Panc1 (cell line): Measurements from ENCODE around the gene TADA3. TPM values are rescaled to one million over a fixed set of nuclear protein-coding genes. Genes with fewer than 3 reads are reported as not detected.

ENCODE experiments used
- ATAC-seq: fragments of 200-7000 bp; cut with Tn5 transposase; 2 replicates; pipeline ENCODE4 v1.9.1; 2020; ENCODE audit warnings: mild to moderate bottlenecking, moderate library complexity
- BruUV-seq: library from RNA; stranded (reverse); fragments of 400-500 nt; replicated peaks from 2 replicates; lab custom pipeline; 2021; lab: Mats Ljungman, UMichigan
- CTCF ChIA-PET: fragments of 300-600 bp; sonication (Branson Sonifier 250); formaldehyde crosslinking; loops from one replicate; lab custom pipeline; 2022; ENCODE audit warnings: antibody characterized with exemption; lab: Charles Lee
- POLR2A ChIA-PET: fragments of 300-600 bp; sonication (Branson Sonifier 250); formaldehyde crosslinking; loops from one replicate; lab custom pipeline; 2022; ENCODE audit warnings: antibody characterized with exemption; lab: Charles Lee
- DNase-seq: peaks from one replicate; pipeline ENCODE4 v3.0.0-alpha.2; 2010; ENCODE audit warnings: low read depth, low spot score
- H3K27ac ChIP-seq: 2 replicates; pipeline ENCODE4 v1.5.1; 2011; ENCODE audit warnings: mild to moderate bottlenecking, low read length, inconsistent platforms
- H3K27me3 ChIP-seq: fragments of 200-500 bp; sonication (Bioruptor generic); 2 replicates; pipeline ENCODE4 v1.6.0; 2014; ENCODE audit warnings: low read length, inconsistent platforms; ENCODE audit not compliant: control insufficient read depth, insufficient read depth
- H3K36me3 ChIP-seq: fragments of 200-500 bp; sonication (Bioruptor generic); 2 replicates; pipeline ENCODE4 v1.5.1; 2014; ENCODE audit warnings: inconsistent platforms, mild to moderate bottlenecking, low read length, moderate library complexity; ENCODE audit not compliant: control insufficient read depth, insufficient read depth
- H3K4me1 ChIP-seq: 2 replicates; pipeline ENCODE4 v1.5.1; 2011; ENCODE audit warnings: inconsistent platforms, mild to moderate bottlenecking, low read length, moderate library complexity; ENCODE audit not compliant: control insufficient read depth, insufficient read depth
- H3K4me3 ChIP-seq, 2 experiments: 2 replicates each; pipeline ENCODE4 v1.5.1; 2011 to 2012; ENCODE audit warnings: low read depth in 2 of 2, low read length in 2 of 2, mild to moderate bottlenecking in 2 of 2, inconsistent platforms in 1 of 2, moderate library complexity in 1 of 2
- H3K9me3 ChIP-seq: fragments of 200-500 bp; sonication (Bioruptor generic); 2 replicates; pipeline ENCODE4 v1.5.1; 2014; ENCODE audit warnings: low read depth, mild to moderate bottlenecking, inconsistent platforms, low read length, moderate library complexity; ENCODE audit not compliant: control insufficient read depth, insufficient read depth
- CTCF ChIP-seq: fragments of 450-650 bp; IDR thresholded peaks from 2 replicates; pipeline ENCODE4 v1.5.1; 2017; ENCODE audit warnings: mild to moderate bottlenecking
- POLR2AphosphoS5 ChIP-seq: IDR thresholded peaks from 2 replicates; pipeline ENCODE4 v1.6.1; 2012; ENCODE audit warnings: mild to moderate bottlenecking, low read depth, low read length, moderate library complexity
- REST ChIP-seq, 2 experiments: IDR thresholded peaks; 2 replicates each; pipeline ENCODE4 v1.6.1; 2011 to 2012; ENCODE audit warnings: low read depth in 2 of 2, control low read depth in 1 of 2, low read length in 1 of 2, mild to moderate bottlenecking in 1 of 2, moderate library complexity in 1 of 2; ENCODE audit not compliant: insufficient read depth in 1 of 2
- SIN3A ChIP-seq: IDR thresholded peaks from 2 replicates; pipeline ENCODE4 v1.6.1; 2012; ENCODE audit warnings: low read depth, mild to moderate bottlenecking, low read length, moderate library complexity, borderline replicate concordance; ENCODE audit not compliant: insufficient read depth
- TCF7L2 ChIP-seq: IDR thresholded peaks from 2 replicates; pipeline ENCODE4 v1.6.1; 2011; ENCODE audit warnings: mild to moderate bottlenecking, low read depth, low read length, inconsistent platforms
- in situ Hi-C: cut with HindIII; loops from 2 replicates; pipeline ENCODE4 v1.10.0; 2016; ENCODE audit warnings: low sequenced_read_pairs, low pct_unique_long_range_greater_than_20kb
- intact Hi-C: fragments of 100-400 bp; cut with micrococcal nuclease; formaldehyde crosslinking; loops from one replicate; pipeline ENCODE4 v1.10.0; 2022; ENCODE audit not compliant: unreplicated experiment
- total RNA-seq: library from RNA; stranded (reverse); gene quantifications from one replicate; pipeline ENCODE4 v1.2.1, GENCODE V29; 2021; ENCODE audit not compliant: unreplicated experiment

TADA3 gene
- total RNA-seq, 1 experiment from 2014 or later, result 61.3 TPM

DNA sequence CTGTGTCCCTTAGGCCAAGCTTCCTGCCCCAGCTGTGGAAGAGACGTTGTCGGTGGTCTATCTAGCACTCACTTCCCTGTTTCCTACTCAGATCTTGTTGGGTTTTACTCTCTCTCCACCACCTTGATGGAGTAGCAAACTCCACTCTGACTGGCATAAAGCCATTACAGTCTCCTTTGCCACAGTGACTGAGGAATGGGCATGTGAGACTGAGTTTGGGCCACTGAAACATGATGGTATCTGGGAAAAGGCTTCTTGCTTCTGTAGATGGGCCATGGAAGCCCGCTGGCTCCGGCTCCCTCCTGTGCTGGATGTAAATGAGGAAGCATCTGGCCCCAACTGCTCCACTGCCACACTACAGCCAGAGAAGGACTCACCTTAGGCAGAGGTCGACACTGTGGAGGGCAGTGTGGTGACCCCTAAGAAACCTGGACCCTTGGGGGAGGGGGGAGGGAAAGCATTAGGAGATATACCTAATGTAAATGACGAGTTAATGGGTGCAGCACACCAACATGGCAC lies 13.1 kb downstream of the TADA3 start:
- ChIA-PET POLR2A (no interaction called here), CTCF (no interaction called here)
- no TSS peak for BruUV-seq
- ATAC-seq (no peak), DNase-seq (no peak)
- Histone ChIP-seq H3K4me3 (no peak overlapping the region), H3K27ac (no peak overlapping the region), H3K36me3 (no peaks in the 10 kb centered on the region), H3K27me3 (no peaks in the 10 kb centered on the region), H3K9me3 (no peaks in the 10 kb centered on the region), H3K4me1 (no peaks in the 10 kb centered on the region)
- TF ChIP-seq SIN3A (no peak), TCF7L2 (no peak), CTCF (no peak), REST (IDR thresholded peaks at IDR 0.05; ENCODE audit: insufficient read depth in 1 of 2, low read depth in 2 of 2, low read length in 1 of 2) (no peak), POLR2AphosphoS5 (no peak)
- in situ Hi-C loops (no loop called here), intact Hi-C loops (no loop called here)

- Histone ChIP-seq H3K4me1 (no peaks in the 10 kb centered on the region), H3K4me3 (no peak overlapping the region), H3K9me3 (no peaks in the 10 kb centered on the region), H3K27ac (no peak overlapping the region), H3K27me3 (no peaks in the 10 kb centered on the region), H3K36me3 (no peaks in the 10 kb centered on the region)
- no peak for ATAC-seq
- DNase-seq, result no peak
- TF ChIP-seq TCF7L2 (no peak), REST (IDR thresholded peaks at IDR 0.05; ENCODE audit: insufficient read depth in 1 of 2, low read depth in 2 of 2, low read length in 1 of 2) (no peak), POLR2AphosphoS5 (0 out of 2 replicates have a peak, but pooled peaks have one; percentile 20), SIN3A (no peak), CTCF (no peak)
- CTCF ChIA-PET, result no interaction called here
- in situ Hi-C loops (no loop called here), intact Hi-C loops (no loop called here)
- POLR2A ChIA-PET, result no interaction called here
- no TSS peak for BruUV-seq
Measured at GRCh38 chr3:9778143-9779074, 13.9 kb downstream of the TADA3 start.
